Ovary (tissue), 3 donors: ENCODE data around the gene RBP5.

Experiments
- CTCF ChIP-seq, 3 donors: fragments of 450-650 bp in 2 of 3; fragments of 200-600 bp in 1 of 3; IDR thresholded peaks; one replicate each; pipeline versions ENCODE4 v1.5.1 to v1.8.0; 2016 to 2022; ENCODE audit warnings: antibody characterized with exemption in 3 of 3, mild to moderate bottlenecking in 1 of 3
- POLR2A ChIP-seq: fragments of 450-650 bp; IDR thresholded peaks from one replicate; pipeline ENCODE4 v1.6.1; 2017; ENCODE audit warnings: antibody characterized with exemption, mild to moderate bottlenecking, moderate library complexity
- donor health status: DM: no; HTN: no; CAD: no.

- TF ChIP-seq POLR2A: no peak
- no peak for TF ChIP-seq CTCF (IDR thresholded peaks at IDR 0.05)
Observed at GRCh38 chr12:7137908-7138307, 9.2 kb upstream of the RBP5 start.
